T-helper 2 cell treated with Interferon-gamma antibody and Interleukin-4, amounts not matched to agents 5 μg/mL and 100 μg/mL, for 36 hours (primary cell): Measurements from ENCODE around the gene FHIT.
"Not testable (repeated sequence)": the region's sequence is repeated elsewhere in the genome, so short reads cannot be mapped to it uniquely, and the experiment has no call there.

Experiments
- DNase-seq: peaks from one replicate; pipeline ENCODE4 v3.0.0; 2021; ENCODE audit warnings: low spot score
- H3K27ac Mint-ChIP-seq: one replicate; pipeline ENCODE4 v1.8.0; 2021; ENCODE audit warnings: mild to moderate bottlenecking, mixed read lengths
- H3K27me3 Mint-ChIP-seq: one replicate; pipeline ENCODE4 v1.8.0; 2021; ENCODE audit warnings: low read depth, mixed read lengths
- H3K36me3 Mint-ChIP-seq: one replicate; pipeline ENCODE4 v1.8.0; 2021; ENCODE audit warnings: low read depth, mixed read lengths
- H3K4me1 Mint-ChIP-seq: one replicate; pipeline ENCODE4 v1.8.0; 2021; ENCODE audit warnings: low read depth, mixed read lengths
- H3K4me3 Mint-ChIP-seq: one replicate; pipeline ENCODE4 v1.8.0; 2022; ENCODE audit warnings: mild to moderate bottlenecking, moderate library complexity, mixed read lengths
- H3K9me3 Mint-ChIP-seq: one replicate; pipeline ENCODE4 v1.8.0; 2021; ENCODE audit warnings: mixed read lengths

The FHIT gene

GRCh38 chr3:61066800-61067199 lies 184.5 kb downstream of the FHIT start:
- Mint-ChIP-seq H3K27ac (no peak overlapping the region), H3K9me3 (no peaks in the 10 kb centered on the region), H3K4me1 (no peaks in the 10 kb centered on the region), H3K36me3 (no peaks in the 10 kb centered on the region), H3K4me3 (no peak overlapping the region), H3K27me3 (no peaks in the 10 kb centered on the region)
- no peak for DNase-seq

- not testable (repeated sequence) for H3K9me3 Mint-ChIP-seq, H3K27ac Mint-ChIP-seq, DNase-seq, H3K4me1 Mint-ChIP-seq, H3K27me3 Mint-ChIP-seq, H3K36me3 Mint-ChIP-seq, H3K4me3 Mint-ChIP-seq
These were observed 185.0 kb downstream of the FHIT start for GRCh38 chr3:61066222-61066621.

DNA sequence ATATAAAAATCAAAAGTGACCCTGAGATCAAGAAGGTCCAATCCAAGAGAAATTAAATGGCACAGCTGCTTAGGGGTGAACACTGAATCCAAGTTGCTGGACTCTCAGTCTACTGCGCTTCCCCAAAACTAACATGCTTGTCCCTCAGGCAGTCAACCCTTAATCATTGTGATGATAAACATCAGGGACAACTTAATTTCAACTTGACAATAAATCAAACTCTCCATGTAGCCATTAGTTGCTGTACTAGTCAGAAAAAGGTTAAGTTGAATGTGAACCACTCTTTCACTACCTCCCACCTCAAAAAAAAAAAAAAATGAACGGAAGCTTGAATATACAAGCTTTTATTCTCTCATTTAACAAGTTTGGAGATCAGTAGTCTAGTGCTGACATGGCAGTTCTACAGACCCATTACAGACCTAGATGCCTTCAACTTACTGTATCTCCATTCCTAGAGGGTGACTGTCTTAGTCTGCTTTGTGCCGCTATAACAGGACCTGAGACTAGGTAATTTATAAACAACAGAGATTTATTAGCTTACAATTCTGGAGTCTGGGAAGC lies 185.7 kb downstream of the FHIT start:
- H3K27me3 Mint-ChIP-seq: no peaks in the 10 kb centered on the region
- H3K4me3 Mint-ChIP-seq: no peak overlapping the region
- DNase-seq: no peak
- H3K27ac Mint-ChIP-seq: no peak overlapping the region
- no peaks in the 10 kb centered on the region for H3K36me3 Mint-ChIP-seq
- no peaks in the 10 kb centered on the region for H3K9me3 Mint-ChIP-seq
- no peaks in the 10 kb centered on the region for H3K4me1 Mint-ChIP-seq

DNA sequence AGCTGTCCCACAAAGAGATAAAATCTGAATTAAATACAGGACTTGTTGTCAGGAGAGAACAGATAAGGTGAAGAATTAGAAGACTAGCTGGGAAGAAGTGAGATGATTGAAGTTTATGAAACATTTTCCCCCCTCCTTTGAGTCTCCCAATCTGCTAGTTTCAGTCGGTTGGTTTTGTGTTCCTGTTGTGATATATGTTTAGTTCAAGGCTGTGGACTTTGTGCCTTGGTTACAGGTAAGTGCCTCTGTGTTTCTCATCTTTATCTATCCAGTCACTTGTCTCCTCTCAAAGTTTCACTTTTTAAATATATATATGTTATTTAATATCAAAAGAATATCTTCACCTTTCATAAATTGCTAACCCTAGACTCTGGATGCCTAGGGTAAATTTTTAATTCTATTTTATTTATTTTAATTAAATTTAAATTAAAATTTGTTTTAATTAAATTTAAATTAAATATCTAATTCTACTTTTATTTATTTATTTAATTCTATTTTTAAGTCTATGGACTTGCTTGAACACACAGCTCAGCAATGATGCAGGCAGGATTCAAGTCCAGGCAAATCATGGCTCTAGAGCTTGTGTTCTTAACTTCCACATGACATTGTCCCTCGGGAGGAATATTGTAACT lies 190.0 kb downstream of the FHIT start:
- Mint-ChIP-seq H3K4me3 (no peak overlapping the region), H3K4me1 (no peaks in the 10 kb centered on the region), H3K27ac (no peak overlapping the region), H3K9me3 (no peaks in the 10 kb centered on the region), H3K27me3 (no peaks in the 10 kb centered on the region), H3K36me3 (no peaks in the 10 kb centered on the region)
- no peak for DNase-seq

GRCh38 chr3:61060411-61060861 lies 190.8 kb downstream of the FHIT start:
- Mint-ChIP-seq H3K9me3 (no peaks in the 10 kb centered on the region), H3K4me1 (no peaks in the 10 kb centered on the region), H3K27ac (no peak overlapping the region), H3K36me3 (no peaks in the 10 kb centered on the region), H3K4me3 (no peak overlapping the region), H3K27me3 (no peaks in the 10 kb centered on the region)
- DNase-seq: no peak

DNA sequence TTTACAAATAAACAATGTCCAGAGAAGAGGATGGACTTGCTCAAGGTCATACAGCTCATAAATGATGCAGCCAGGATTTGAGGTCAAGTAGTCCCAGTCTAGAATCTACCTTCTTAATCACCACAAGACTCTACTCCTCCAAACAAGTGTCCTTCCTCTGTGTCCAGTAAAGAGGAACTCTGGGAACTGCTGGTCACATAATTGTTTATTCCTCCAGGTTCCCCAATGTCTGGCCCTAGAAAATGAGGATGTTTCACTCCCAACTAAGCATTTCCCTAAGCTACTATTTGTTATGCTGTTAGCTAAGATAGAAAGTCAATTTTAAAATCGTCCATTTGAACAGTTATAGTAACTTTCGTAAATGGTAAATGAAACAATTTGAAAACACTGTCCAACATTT lies 192.4 kb downstream of the FHIT start:
- no peak overlapping the region for H3K27ac Mint-ChIP-seq
- no peaks in the 10 kb centered on the region for H3K9me3 Mint-ChIP-seq
- H3K36me3 Mint-ChIP-seq: no peaks in the 10 kb centered on the region
- H3K4me3 Mint-ChIP-seq: no peak overlapping the region
- no peaks in the 10 kb centered on the region for H3K27me3 Mint-ChIP-seq
- no peak for DNase-seq
- no peaks in the 10 kb centered on the region for H3K4me1 Mint-ChIP-seq

GRCh38 chr3:61057464-61057863 lies 193.8 kb downstream of the FHIT start:
- Mint-ChIP-seq H3K4me1 (no peaks in the 10 kb centered on the region), H3K27ac (no peak overlapping the region), H3K4me3 (no peak overlapping the region), H3K36me3 (no peaks in the 10 kb centered on the region), H3K9me3 (no peaks in the 10 kb centered on the region), H3K27me3 (no peaks in the 10 kb centered on the region)
- no peak for DNase-seq

- DNase-seq: no peak
- no peak overlapping the region for H3K27ac Mint-ChIP-seq
These were observed 195.8 kb downstream of the FHIT start for GRCh38 chr3:61055447-61055846.

DNA sequence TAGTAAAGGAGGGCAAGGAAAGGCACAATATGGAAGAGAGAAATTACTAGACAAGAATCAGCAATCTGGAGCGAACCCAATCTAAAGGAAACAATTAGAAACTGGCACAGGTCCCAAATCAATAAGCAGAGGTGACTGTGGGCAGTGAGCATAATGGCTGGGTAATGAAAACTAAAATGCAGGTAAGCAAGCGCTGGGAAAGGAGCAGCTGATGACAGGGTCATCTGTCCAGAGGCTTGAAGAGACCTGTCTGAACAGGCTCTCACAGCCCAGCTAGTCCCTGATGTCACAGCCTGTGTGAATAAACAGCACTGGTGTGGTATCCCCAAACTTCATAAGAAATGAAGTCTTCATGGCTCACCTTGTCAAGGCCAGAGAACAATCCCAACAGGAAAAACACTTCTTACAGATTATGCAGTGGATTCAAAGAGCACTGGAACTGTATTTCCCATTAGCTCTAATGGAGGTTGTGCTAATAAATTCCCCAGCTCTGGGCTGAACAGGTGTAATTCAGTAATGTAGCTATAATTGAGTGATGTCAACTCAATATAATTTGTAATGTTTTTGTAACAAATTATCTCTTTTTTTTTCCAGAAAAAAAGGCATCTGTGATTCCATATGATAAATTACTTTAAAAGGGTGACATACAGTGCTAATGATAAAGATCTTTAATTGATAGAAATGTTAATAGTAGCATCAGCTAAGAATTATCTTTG lies 197.3 kb downstream of the FHIT start:
- Mint-ChIP-seq H3K27ac (no peak overlapping the region), H3K9me3 (no peaks in the 10 kb centered on the region), H3K27me3 (no peaks in the 10 kb centered on the region), H3K4me1 (no peaks in the 10 kb centered on the region), H3K4me3 (no peak overlapping the region), H3K36me3 (no peaks in the 10 kb centered on the region)
- DNase-seq: no peak

More at GRCh38 chr3:61055447-61055846, 195.8 kb downstream of the FHIT start:
- H3K27me3 Mint-ChIP-seq: no peaks in the 10 kb centered on the region
- H3K4me3 Mint-ChIP-seq: no peak overlapping the region
- no peaks in the 10 kb centered on the region for H3K9me3 Mint-ChIP-seq
- H3K4me1 Mint-ChIP-seq: no peaks in the 10 kb centered on the region
- H3K36me3 Mint-ChIP-seq: no peaks in the 10 kb centered on the region

- H3K4me3 Mint-ChIP-seq: no peak overlapping the region
- no peak for DNase-seq
- no peaks in the 10 kb centered on the region for H3K36me3 Mint-ChIP-seq
- H3K27me3 Mint-ChIP-seq: no peaks in the 10 kb centered on the region
- H3K9me3 Mint-ChIP-seq: no peaks in the 10 kb centered on the region
- H3K4me1 Mint-ChIP-seq: no peaks in the 10 kb centered on the region
- H3K27ac Mint-ChIP-seq: no peak overlapping the region
These were observed 198.4 kb downstream of the FHIT start for GRCh38 chr3:61052851-61053250.

DNA sequence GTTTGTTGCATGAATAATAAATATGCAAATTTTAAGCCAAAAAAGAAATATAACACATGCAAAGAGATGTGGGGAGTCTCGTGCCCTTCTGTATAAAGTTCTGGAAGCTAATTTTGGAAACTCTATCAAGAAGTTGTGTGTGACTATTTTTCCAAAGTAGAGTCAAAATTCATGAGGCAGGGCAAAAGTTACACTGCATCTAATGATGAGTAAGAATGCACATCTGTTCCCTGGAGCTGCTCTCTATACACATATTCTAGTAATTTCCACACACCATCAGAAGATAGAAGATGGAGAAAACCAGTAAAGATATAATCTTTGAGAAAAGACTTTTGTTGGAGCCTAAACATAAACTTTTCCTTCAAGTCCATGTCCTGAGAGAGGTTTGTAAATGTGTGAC lies 199.6 kb downstream of the FHIT start:
- no peak for DNase-seq
- Mint-ChIP-seq H3K27me3 (no peaks in the 10 kb centered on the region), H3K36me3 (no peaks in the 10 kb centered on the region), H3K4me3 (no peak overlapping the region), H3K4me1 (no peaks in the 10 kb centered on the region), H3K27ac (no peak overlapping the region), H3K9me3 (no peaks in the 10 kb centered on the region)

DNA sequence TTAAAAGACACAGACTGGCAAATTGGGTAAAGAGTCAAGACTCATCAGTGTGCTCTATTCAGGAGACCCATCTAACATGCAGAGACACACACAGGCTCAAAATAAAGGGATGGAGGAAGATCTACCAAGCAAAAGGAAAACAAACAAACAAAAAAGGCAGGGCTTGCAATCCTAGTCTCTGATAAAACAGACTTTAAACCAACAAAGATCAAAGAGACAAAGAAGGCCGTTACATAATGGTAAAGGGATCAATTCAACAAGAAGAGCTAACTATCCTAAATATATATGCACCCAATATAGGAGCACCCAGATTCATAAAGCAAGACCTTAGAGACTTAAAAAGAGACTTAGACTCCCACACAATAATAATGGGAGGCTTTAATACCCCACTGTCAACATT lies 206.1 kb downstream of the FHIT start:
- not testable (repeated sequence) for DNase-seq, H3K36me3 Mint-ChIP-seq, H3K27me3 Mint-ChIP-seq, H3K9me3 Mint-ChIP-seq, H3K4me3 Mint-ChIP-seq, H3K27ac Mint-ChIP-seq, H3K4me1 Mint-ChIP-seq

- Mint-ChIP-seq H3K4me1 (no peaks in the 10 kb centered on the region), H3K4me3 (no peak overlapping the region), H3K36me3 (no peaks in the 10 kb centered on the region), H3K27me3 (no peaks in the 10 kb centered on the region), H3K27ac (no peak overlapping the region), H3K9me3 (peaks cover 3% of the 10 kb centered on the region)
- no peak for DNase-seq
These were observed 208.1 kb downstream of the FHIT start for GRCh38 chr3:61043156-61043555.

DNA sequence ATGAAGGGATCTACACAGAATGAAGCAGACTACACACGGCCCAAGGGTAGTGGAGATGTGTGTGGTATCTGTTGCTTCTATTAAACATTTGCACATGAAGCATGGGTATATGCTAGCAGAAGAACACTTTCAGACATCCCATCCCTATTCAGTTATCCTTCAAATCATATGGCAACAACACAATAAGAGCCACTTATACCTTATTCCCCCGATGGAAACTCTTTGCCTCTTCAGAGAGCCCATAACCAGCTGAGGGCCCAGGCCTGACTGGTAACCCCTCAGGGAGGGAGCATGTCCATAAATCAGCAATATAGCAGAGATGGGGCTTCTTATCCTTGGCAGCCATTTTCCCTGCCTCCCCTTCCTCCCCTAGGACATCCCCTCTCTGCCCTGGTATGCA lies 210.6 kb downstream of the FHIT start:
- no peaks in the 10 kb centered on the region for H3K4me1 Mint-ChIP-seq
- H3K27ac Mint-ChIP-seq: no peak overlapping the region
- H3K9me3 Mint-ChIP-seq: peaks cover 3% of the 10 kb centered on the region
- no peak overlapping the region for H3K4me3 Mint-ChIP-seq
- DNase-seq: no peak
- H3K27me3 Mint-ChIP-seq: no peaks in the 10 kb centered on the region
- H3K36me3 Mint-ChIP-seq: no peaks in the 10 kb centered on the region
